Astrocyte (in vitro differentiated cells and primary cell): Measurements from ENCODE around the gene SSH2.

Experiments used
- EZH2 ChIP-seq: IDR thresholded peaks from 2 replicates; pipeline ENCODE4 v1.6.1; 2012; ENCODE audit warnings: mild to moderate bottlenecking, low read length, inconsistent platforms; ENCODE audit not compliant: insufficient read depth
- TF ChIP-seq, protein P1 (sequence below): IDR thresholded peaks from 2 replicates; pipeline ENCODE4 v1.5.1; 2011; ENCODE audit warnings: low read depth, mild to moderate bottlenecking, inconsistent platforms, low read length, moderate library complexity; ENCODE audit not compliant: insufficient read depth

DNA sequence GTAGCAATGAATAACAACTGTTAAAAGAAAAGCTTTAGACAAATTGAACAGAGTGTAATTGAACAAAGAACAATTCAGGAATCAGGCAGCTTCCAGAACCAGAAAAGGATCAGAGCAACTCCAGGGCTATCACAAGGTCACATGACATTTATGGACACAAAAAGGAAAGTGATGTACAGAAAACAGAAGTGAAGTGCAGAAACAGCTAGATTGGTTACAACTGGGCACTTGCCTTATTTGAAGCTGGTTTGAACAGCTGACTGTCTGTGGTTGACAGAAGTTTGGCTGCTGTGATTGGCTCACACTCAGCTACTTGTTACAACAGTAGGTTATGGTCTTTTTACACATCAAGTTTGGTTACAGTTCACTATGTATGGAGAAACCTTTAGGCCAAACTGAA is 26.2 kb upstream of the SSH2 start:
- TF ChIP-seq, protein P1, sequence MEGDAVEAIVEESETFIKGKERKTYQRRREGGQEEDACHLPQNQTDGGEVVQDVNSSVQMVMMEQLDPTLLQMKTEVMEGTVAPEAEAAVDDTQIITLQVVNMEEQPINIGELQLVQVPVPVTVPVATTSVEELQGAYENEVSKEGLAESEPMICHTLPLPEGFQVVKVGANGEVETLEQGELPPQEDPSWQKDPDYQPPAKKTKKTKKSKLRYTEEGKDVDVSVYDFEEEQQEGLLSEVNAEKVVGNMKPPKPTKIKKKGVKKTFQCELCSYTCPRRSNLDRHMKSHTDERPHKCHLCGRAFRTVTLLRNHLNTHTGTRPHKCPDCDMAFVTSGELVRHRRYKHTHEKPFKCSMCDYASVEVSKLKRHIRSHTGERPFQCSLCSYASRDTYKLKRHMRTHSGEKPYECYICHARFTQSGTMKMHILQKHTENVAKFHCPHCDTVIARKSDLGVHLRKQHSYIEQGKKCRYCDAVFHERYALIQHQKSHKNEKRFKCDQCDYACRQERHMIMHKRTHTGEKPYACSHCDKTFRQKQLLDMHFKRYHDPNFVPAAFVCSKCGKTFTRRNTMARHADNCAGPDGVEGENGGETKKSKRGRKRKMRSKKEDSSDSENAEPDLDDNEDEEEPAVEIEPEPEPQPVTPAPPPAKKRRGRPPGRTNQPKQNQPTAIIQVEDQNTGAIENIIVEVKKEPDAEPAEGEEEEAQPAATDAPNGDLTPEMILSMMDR, result no peak
- TF ChIP-seq EZH2, result no peak
